Left lung (tissue), 10 donors: ENCODE measurements around the gene ENPP3. TPM values are rescaled to one million over a fixed set of nuclear protein-coding genes. Genes with fewer than 3 reads are reported as not detected.
"Not testable (repeated sequence)": the region's sequence is repeated elsewhere in the genome, so short reads cannot be mapped to it uniquely, and the experiment has no call there.

Experiments used
- ATAC-seq: fragments of 200-7000 bp; cut with Tn5 transposase; one replicate; pipeline ENCODE4 v1.9.1; 2020; ENCODE audit warnings: moderate library complexity
- DNase-seq, 4 donors: peaks; one replicate each; pipeline ENCODE4 v3.0.0-alpha.2; 2013 to 2020
- H3K27ac ChIP-seq, 2 donors: fragments of 200-600 bp; sonication (generic) in 1 of 2; one replicate each; pipeline versions ENCODE4 v1.5.0 to v1.8.0; 2020 to 2021
- H3K27me3 ChIP-seq, 2 donors: fragments of 200-600 bp; sonication (generic) in 1 of 2; one replicate each; pipeline versions ENCODE4 v1.5.0 to v1.8.0; 2020 to 2021
- H3K36me3 ChIP-seq, 2 donors: fragments of 200-600 bp; sonication (generic) in 1 of 2; one replicate each; pipeline versions ENCODE4 v1.5.0 to v1.8.0; 2020 to 2021
- H3K4me1 ChIP-seq, 2 donors: fragments of 200-600 bp; one replicate each; pipeline ENCODE4 v1.8.0; 2021
- H3K4me3 ChIP-seq, 2 donors: fragments of 200-600 bp; sonication (generic) in 1 of 2; one replicate each; pipeline versions ENCODE4 v1.5.0 to v1.8.0; 2020 to 2021; ENCODE audit warnings: mild to moderate bottlenecking in 1 of 2
- H3K9me3 ChIP-seq, 2 donors: fragments of 200-600 bp; sonication (generic) in 1 of 2; one replicate each; pipeline versions ENCODE4 v1.5.0 to v1.8.0; 2020 to 2021
- intact Hi-C, 2 donors: fragments of 100-400 bp; cut with DNase I; formaldehyde crosslinking; loops; one replicate each; pipeline versions ENCODE4 v1.11.2 to v1.14.2; 2022
- polyA plus RNA-seq, 6 donors: library from polyadenylated mRNA; unstranded; fragments of 120-200 nt; gene quantifications; one replicate each; pipeline ENCODE4 v1.2.1, GENCODE V29; 2013; ENCODE audit not compliant: insufficient read length in 6 of 6
- total RNA-seq, 2 donors: library from RNA; stranded (reverse); fragmentation: NEBNext Ultra II Directional; extraction: Animal tissue kit (Norgen Biotek cat#: 25700); gene quantifications; one replicate each; pipeline ENCODE4 v1.2.1, GENCODE V29; 2021
- TF ChIP-seq, protein P1 (sequence below), 2 donors: fragments of 200-600 bp; sonication (generic) in 1 of 2; IDR thresholded peaks; one replicate each; pipeline versions ENCODE4 v1.5.0 to v1.8.0; 2021; ENCODE audit warnings: antibody characterized with exemption in 2 of 2
- donor health status: DM: no; HTN: yes; CAD: no.
- donor health status: DM: no; HTN: no; CAD: no.

Gene ENPP3
- total and polyA plus RNA-seq, 8 donors: 0.44 to 1.5 (median 0.90) TPM

GRCh38 chr6:131745476-131745875 lies 108.4 kb downstream of the ENPP3 start:
- H3K27me3 ChIP-seq: no peaks in the 10 kb centered on the region
- H3K4me1 ChIP-seq: no peaks in the 10 kb centered on the region
- intact Hi-C loops: no loop called here
- no peak overlapping the region for H3K27ac ChIP-seq
- DNase-seq (no peak), ATAC-seq (no peak)
- no peaks in the 10 kb centered on the region for H3K36me3 ChIP-seq
- no peak overlapping the region for H3K4me3 ChIP-seq
- TF ChIP-seq, protein P1, sequence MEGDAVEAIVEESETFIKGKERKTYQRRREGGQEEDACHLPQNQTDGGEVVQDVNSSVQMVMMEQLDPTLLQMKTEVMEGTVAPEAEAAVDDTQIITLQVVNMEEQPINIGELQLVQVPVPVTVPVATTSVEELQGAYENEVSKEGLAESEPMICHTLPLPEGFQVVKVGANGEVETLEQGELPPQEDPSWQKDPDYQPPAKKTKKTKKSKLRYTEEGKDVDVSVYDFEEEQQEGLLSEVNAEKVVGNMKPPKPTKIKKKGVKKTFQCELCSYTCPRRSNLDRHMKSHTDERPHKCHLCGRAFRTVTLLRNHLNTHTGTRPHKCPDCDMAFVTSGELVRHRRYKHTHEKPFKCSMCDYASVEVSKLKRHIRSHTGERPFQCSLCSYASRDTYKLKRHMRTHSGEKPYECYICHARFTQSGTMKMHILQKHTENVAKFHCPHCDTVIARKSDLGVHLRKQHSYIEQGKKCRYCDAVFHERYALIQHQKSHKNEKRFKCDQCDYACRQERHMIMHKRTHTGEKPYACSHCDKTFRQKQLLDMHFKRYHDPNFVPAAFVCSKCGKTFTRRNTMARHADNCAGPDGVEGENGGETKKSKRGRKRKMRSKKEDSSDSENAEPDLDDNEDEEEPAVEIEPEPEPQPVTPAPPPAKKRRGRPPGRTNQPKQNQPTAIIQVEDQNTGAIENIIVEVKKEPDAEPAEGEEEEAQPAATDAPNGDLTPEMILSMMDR (IDR thresholded peaks at IDR 0.05): no peak
- no peaks in the 10 kb centered on the region for H3K9me3 ChIP-seq

DNA sequence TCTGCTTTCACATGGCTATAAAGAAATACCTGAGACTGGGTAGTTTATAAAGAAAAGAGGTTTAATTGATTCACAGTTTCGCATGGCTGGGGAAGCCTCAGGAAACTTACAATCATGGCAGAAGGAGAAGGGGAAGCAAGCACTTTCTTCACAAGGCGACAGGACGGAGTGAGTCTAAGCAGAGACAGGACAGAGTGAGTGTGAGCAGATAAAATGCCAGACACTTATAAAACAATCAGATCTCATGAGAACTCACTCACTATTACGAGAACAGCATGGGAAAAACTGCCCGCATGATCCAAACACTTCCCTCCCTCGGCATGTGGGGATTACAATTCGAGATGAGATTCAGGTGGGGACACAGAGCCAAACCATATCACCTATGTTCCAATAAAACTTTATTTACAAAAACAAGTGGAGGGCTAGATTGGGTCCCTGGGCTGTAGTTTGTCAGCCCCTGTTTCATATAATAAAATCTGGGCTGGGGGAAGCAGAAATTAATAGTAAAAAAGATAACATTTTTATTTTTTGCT lies 110.8 kb downstream of the ENPP3 start:
- Histone ChIP-seq H3K27me3 (no peaks in the 10 kb centered on the region), H3K4me1 (no peaks in the 10 kb centered on the region), H3K9me3 (no peaks in the 10 kb centered on the region), H3K4me3 (no peak overlapping the region), H3K36me3 (no peaks in the 10 kb centered on the region), H3K27ac (no peak overlapping the region)
- no peak for DNase-seq
- ATAC-seq: no peak
- TF ChIP-seq, protein P1 (IDR thresholded peaks at IDR 0.05): no peak
- intact Hi-C loops: no loop called here

DNA sequence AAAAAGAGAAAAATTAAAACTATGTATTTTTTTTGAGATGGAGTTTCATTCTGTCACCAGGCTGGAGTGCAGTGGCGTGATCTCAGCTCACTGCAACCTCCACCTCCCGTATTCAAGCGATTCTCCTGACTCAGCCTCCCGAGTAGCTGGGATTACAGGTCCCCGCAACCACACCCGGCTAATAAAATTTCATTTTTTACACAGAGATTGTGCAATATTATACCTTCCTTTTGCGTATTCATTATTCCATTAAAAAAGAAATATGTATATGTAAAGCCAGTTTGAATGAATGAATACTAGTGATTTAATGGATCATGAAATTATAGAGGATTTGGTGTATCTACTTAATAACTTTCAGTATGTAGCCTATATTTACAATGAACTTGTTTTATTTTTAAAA lies 111.9 kb downstream of the ENPP3 start:
- no peak overlapping the region for H3K27ac ChIP-seq
- ATAC-seq: no peak
- no peaks in the 10 kb centered on the region for H3K4me1 ChIP-seq
- TF ChIP-seq, protein P1 (IDR thresholded peaks at IDR 0.05): no peak
- no peaks in the 10 kb centered on the region for H3K27me3 ChIP-seq
- H3K4me3 ChIP-seq: no peak overlapping the region
- no peak for DNase-seq
- no peaks in the 10 kb centered on the region for H3K36me3 ChIP-seq
- intact Hi-C loops: no loop called here
- no peaks in the 10 kb centered on the region for H3K9me3 ChIP-seq

DNA sequence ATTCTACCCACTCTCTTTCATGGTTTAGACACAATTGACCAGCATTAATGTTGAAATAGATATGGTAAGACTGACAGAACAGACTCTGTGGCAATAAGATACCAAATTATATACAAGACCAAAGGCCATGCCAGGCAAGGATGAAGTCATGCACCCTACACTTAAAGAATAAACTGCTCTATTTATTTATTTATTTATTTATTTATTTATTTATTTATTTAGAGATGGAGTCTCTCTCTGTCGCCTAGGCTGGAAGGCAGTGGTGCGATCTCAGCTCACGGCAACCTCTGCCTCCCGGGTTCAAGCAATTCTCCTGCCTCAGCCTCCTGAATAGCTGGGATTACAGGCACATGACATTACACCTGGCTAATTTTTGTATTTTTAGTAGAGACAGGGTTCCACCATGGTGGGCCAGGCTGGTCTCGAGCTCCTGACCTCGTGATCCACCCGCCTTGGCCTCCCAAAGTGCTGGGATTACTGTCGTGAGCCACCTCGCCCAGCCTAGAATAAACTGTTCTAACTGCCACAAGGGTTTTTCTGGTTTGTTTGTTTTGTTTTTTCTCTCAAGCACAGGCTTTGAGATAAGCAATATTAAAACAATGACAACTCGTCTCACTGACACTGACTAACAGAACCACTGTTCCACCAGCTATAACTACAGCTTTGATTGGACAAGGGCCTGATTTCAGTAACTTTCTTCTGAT lies 114.1 kb downstream of the ENPP3 start:
- DNase-seq, H3K27ac ChIP-seq, intact Hi-C loops, H3K4me1 ChIP-seq, H3K36me3 ChIP-seq, H3K9me3 ChIP-seq, H3K27me3 ChIP-seq, H3K4me3 ChIP-seq, ATAC-seq: not testable (repeated sequence)

- no peaks in the 10 kb centered on the region for H3K27me3 ChIP-seq
- TF ChIP-seq, protein P1 (IDR thresholded peaks at IDR 0.05): no peak
- ATAC-seq: no peak
- no peaks in the 10 kb centered on the region for H3K36me3 ChIP-seq
- intact Hi-C loops: no loop called here
- H3K4me1 ChIP-seq: no peaks in the 10 kb centered on the region
- no peak overlapping the region for H3K4me3 ChIP-seq
- no peak overlapping the region for H3K27ac ChIP-seq
- no peak for DNase-seq
- no peaks in the 10 kb centered on the region for H3K9me3 ChIP-seq
Observed at GRCh38 chr6:131754088-131754487, 117.0 kb downstream of the ENPP3 start.
